CD4-positive, alpha-beta memory T cell (primary cell): ENCODE data around the gene PRPF6. TPM values are rescaled to one million over a fixed set of nuclear protein-coding genes. Genes with fewer than 3 reads are reported as not detected.

Source experiments
- CTCF ChIA-PET: fragments of 350-600 bp; sonication (Branson Sonifier 250); formaldehyde crosslinking; loops from one replicate; lab custom pipeline; 2021; ENCODE audit warnings: inconsistent platforms; ENCODE audit not compliant: partially characterized antibody; lab: Charles Lee
- POLR2A ChIA-PET: fragments of 350-600 bp; sonication (Branson Sonifier 250); formaldehyde crosslinking; loops from one replicate; lab custom pipeline; 2021; ENCODE audit not compliant: partially characterized antibody; lab: Charles Lee
- DNase-seq, 5 donors: peaks; one replicate each; pipeline versions ENCODE4 v3.0.0 to v3.0.0-alpha.2; 2020 to 2022; ENCODE audit warnings: mixed read lengths in 1 of 5
- H3K27ac ChIP-seq: one replicate; pipeline ENCODE4 v1.7.0; 2013; ENCODE audit warnings: low read depth, low read length
- H3K27me3 ChIP-seq: 2 replicates; pipeline ENCODE4 v1.7.0; 2013; ENCODE audit warnings: mild to moderate bottlenecking, low read length, moderate library complexity; ENCODE audit not compliant: insufficient read depth
- H3K36me3 ChIP-seq: 2 replicates; pipeline ENCODE4 v1.7.0; 2013; ENCODE audit warnings: mild to moderate bottlenecking, low read length, moderate library complexity; ENCODE audit not compliant: insufficient read depth
- H3K4me1 ChIP-seq: 2 replicates; pipeline ENCODE4 v1.7.0; 2013; ENCODE audit warnings: mild to moderate bottlenecking, low read length, moderate library complexity; ENCODE audit not compliant: insufficient read depth
- H3K4me3 ChIP-seq, 2 donors: one replicate each; pipeline ENCODE4 v1.7.0; 2013; ENCODE audit warnings: low read length in 2 of 2, mild to moderate bottlenecking in 1 of 2
- H3K9me3 ChIP-seq, 2 donors: one replicate each; pipeline ENCODE4 v1.7.0; 2013; ENCODE audit warnings: low read length in 2 of 2, control low read depth in 1 of 2; ENCODE audit not compliant: control insufficient read depth in 1 of 2
- H3K27ac Mint-ChIP-seq, 7 donors: one replicate each; pipeline ENCODE4 v1.8.0; 2020 to 2021; ENCODE audit warnings: mixed read lengths in 7 of 7, mild to moderate bottlenecking in 6 of 7, inconsistent platforms in 3 of 7, moderate library complexity in 3 of 7
- H3K27me3 Mint-ChIP-seq, 2 donors: one replicate each; pipeline ENCODE4 v1.8.0; 2020 to 2021; ENCODE audit warnings: mixed read lengths in 2 of 2
- H3K36me3 Mint-ChIP-seq, 2 donors: one replicate each; pipeline ENCODE4 v1.8.0; 2020 to 2021; ENCODE audit warnings: mixed read lengths in 2 of 2, inconsistent platforms in 1 of 2, mild to moderate bottlenecking in 1 of 2
- H3K4me1 Mint-ChIP-seq, 4 donors: one replicate each; pipeline ENCODE4 v1.8.0; 2020 to 2021; ENCODE audit warnings: mixed read lengths in 4 of 4, mild to moderate bottlenecking in 1 of 4
- H3K4me3 Mint-ChIP-seq, 8 donors: one replicate each; pipeline ENCODE4 v1.8.0; 2020 to 2021; ENCODE audit warnings: mixed read lengths in 8 of 8, mild to moderate bottlenecking in 7 of 8, moderate library complexity in 6 of 8, inconsistent platforms in 3 of 8
- H3K9me3 Mint-ChIP-seq, 8 donors: one replicate each; pipeline ENCODE4 v1.8.0; 2020 to 2021; ENCODE audit warnings: mixed read lengths in 8 of 8, mild to moderate bottlenecking in 5 of 8, inconsistent platforms in 3 of 8, moderate library complexity in 1 of 8
- intact Hi-C: fragments of 100-400 bp; cut with micrococcal nuclease; formaldehyde crosslinking; loops from one replicate; pipeline ENCODE4 v1.15.1; 2023
- polyA plus RNA-seq, 2 donors: library from polyadenylated mRNA; unstranded; fragments of 300-500 nt; fragmentation: Illumina TruSeq; gene quantifications; one replicate each; pipeline ENCODE4 v1.2.3, GENCODE V29; 2021
- total RNA-seq, 2 experiments: library from RNA; stranded (reverse); gene quantifications; one replicate each; pipeline ENCODE4 v1.2.3, GENCODE V29; 2021

Gene PRPF6
- total and polyA plus RNA-seq, 4 experiments from 2014 or later: 63.8 to 101 (median 87.5) TPM

- Histone ChIP-seq H3K4me3 (no peak overlapping the region), H3K27me3 (no peaks in the 10 kb centered on the region), H3K27ac (no peak overlapping the region), H3K4me1 (peaks cover 62% of the 10 kb centered on the region), H3K36me3 (no peaks in the 10 kb centered on the region), H3K9me3 (no peaks in the 10 kb centered on the region)
- peak in 1 of 5 donors; percentile 18 for DNase-seq
- no peaks in the 10 kb centered on the region for H3K27me3 Mint-ChIP-seq
- ChIA-PET CTCF (interaction anchor here (1.2 kb wide), 1 partner anchor 28 kb away, joined by 3 read pairs; no protein-coding TSS in a partner anchor), POLR2A (interaction anchor here (0.9 kb wide), 1 partner anchor 87 kb away, joined by 4 read pairs; the partner anchor contains the start of gene TPD52L2)
- intact Hi-C loops: no loop called here
- H3K36me3 Mint-ChIP-seq: peaks cover 0 to 11% of the 10 kb centered on the region in 2 donors
- no peak overlapping the region for H3K27ac Mint-ChIP-seq
- H3K4me3 Mint-ChIP-seq: no peak overlapping the region
- peaks cover 0 to 2% (median 0%) of the 10 kb centered on the region in 8 donors for H3K9me3 Mint-ChIP-seq
- peaks cover 31 to 71% (median 52%) of the 10 kb centered on the region in 4 donors for H3K4me1 Mint-ChIP-seq
Measured at GRCh38 chr20:63952210-63952535, 28.8 kb upstream of the PRPF6 start.

GRCh38 chr20:63952769-63953168 lies 28.2 kb upstream of the PRPF6 start:
- H3K27ac Mint-ChIP-seq: peak overlapping the region in 3 of 7 donors; percentile 36 to 72 (median 65)
- H3K27ac ChIP-seq: no peak overlapping the region
- no peaks in the 10 kb centered on the region for H3K9me3 ChIP-seq
- no peaks in the 10 kb centered on the region for H3K36me3 ChIP-seq
- no peak for DNase-seq
- POLR2A ChIA-PET: no interaction called here
- no peaks in the 10 kb centered on the region for H3K27me3 Mint-ChIP-seq
- peak overlapping the region in 2 of 8 donors; percentile 27 to 59 for H3K4me3 Mint-ChIP-seq
- H3K27me3 ChIP-seq: no peaks in the 10 kb centered on the region
- H3K4me1 ChIP-seq: peaks cover 62% of the 10 kb centered on the region
- no peak overlapping the region for H3K4me3 ChIP-seq
- CTCF ChIA-PET: interaction anchor here (1.2 kb wide), 1 partner anchor 28 kb away, joined by 3 read pairs; no protein-coding TSS in a partner anchor
- peaks cover 0 to 12% of the 10 kb centered on the region in 2 donors for H3K36me3 Mint-ChIP-seq
- H3K9me3 Mint-ChIP-seq: peaks cover 0 to 2% (median 0%) of the 10 kb centered on the region in 8 donors
- intact Hi-C loops: no loop called here
- H3K4me1 Mint-ChIP-seq: peaks cover 26 to 71% (median 49%) of the 10 kb centered on the region in 4 donors

- Mint-ChIP-seq H3K36me3 (peaks cover 0 to 6% of the 10 kb centered on the region in 2 donors), H3K4me1 (peaks cover 15 to 67% (median 38%) of the 10 kb centered on the region in 4 donors), H3K27me3 (no peaks in the 10 kb centered on the region), H3K9me3 (peaks cover 0 to 2% (median 0%) of the 10 kb centered on the region in 8 donors), H3K27ac (peak overlapping the region; percentile 42 to 89 (median 85)), H3K4me3 (peak overlapping the region; percentile 17 to 86 (median 72))
- intact Hi-C loops: loop anchor here (2.0 kb wide), 1 partner anchor 15 kb away; the partner anchor contains the start of gene ZNF512B
- H3K4me3 ChIP-seq: no peak overlapping the region
- no peaks in the 10 kb centered on the region for H3K27me3 ChIP-seq
- ChIA-PET CTCF (interaction anchor here (1.0 to 1.5 kb wide), 4 partner anchors 26 to 168 kb away, joined by 3 to 6 read pairs (median 4); partner anchors contain the start of genes PRPF6 and SAMD10), POLR2A (no interaction called here)
- peak in 1 of 5 donors; percentile 25 for DNase-seq
- H3K9me3 ChIP-seq: no peaks in the 10 kb centered on the region
- H3K36me3 ChIP-seq: no peaks in the 10 kb centered on the region
- H3K4me1 ChIP-seq: peaks cover 56% of the 10 kb centered on the region
- H3K27ac ChIP-seq: no peak overlapping the region
Measured at GRCh38 chr20:63953764-63954429, 27.0 kb upstream of the PRPF6 start.

GRCh38 chr20:63955281-63955826 lies 25.6 kb upstream of the PRPF6 start:
- CTCF ChIA-PET: interaction anchor here (1.0 to 1.5 kb wide), 4 partner anchors 24 to 170 kb away, joined by 3 to 6 read pairs (median 4); partner anchors contain the start of genes PRPF6 and SAMD10
- H3K4me3 Mint-ChIP-seq: peak overlapping the region; percentile 76 to 88 (median 82)

GRCh38 chr20:63955827-63956663 lies 24.9 kb upstream of the PRPF6 start, which contains the start of gene UCKL1:
Gene UCKL1, minus strand, starts transcription at chr20:63956416. Its CDS starts 44 bp downstream, at chr20:63956372.
- no peaks in the 10 kb centered on the region for H3K9me3 ChIP-seq
- no peaks in the 10 kb centered on the region for H3K27me3 Mint-ChIP-seq
- H3K4me3 ChIP-seq: peak within 1 kb of the TSS; percentile 34 to 79
- H3K27ac Mint-ChIP-seq: peak within 1 kb of the TSS; percentile 84 to 93 (median 87)
- H3K36me3 ChIP-seq: no peaks in the 10 kb centered on the region
- H3K4me3 Mint-ChIP-seq: peak within 1 kb of the TSS; percentile 77 to 88 (median 86)
- peaks cover 10 to 47% (median 29%) of the 10 kb centered on the region in 4 donors for H3K4me1 Mint-ChIP-seq
- intact Hi-C loops: loop anchor here (1.0 to 5.0 kb wide), 9 partner anchors 13 to 298 kb away; partner anchors contain the start of genes ARFRP1, DNAJC5, LIME1 and PRPF6
- H3K4me1 ChIP-seq: peaks cover 43% of the 10 kb centered on the region
- ChIA-PET POLR2A (interaction anchor here (0.6 to 4.5 kb wide), 26 partner anchors 9 to 435 kb away, joined by 3 to 31 read pairs (median 6); partner anchors contain the start of genes ARFRP1, DNAJC5, PCMTD2 and PPDPF), CTCF (interaction anchor here (0.8 to 2.0 kb wide), 5 partner anchors 24 to 419 kb away, joined by 3 to 10 read pairs (median 3); partner anchors contain the start of genes PRPF6, PTK6, SAMD10 and TPD52L2)
- peaks cover 0 to 6% of the 10 kb centered on the region in 2 donors for H3K36me3 Mint-ChIP-seq
- H3K27me3 ChIP-seq: no peaks in the 10 kb centered on the region
- H3K27ac ChIP-seq: peak within 1 kb of the TSS; percentile 87
- peak; percentile 90 to 94 (median 93) for DNase-seq
- peaks cover 0 to 2% (median 0%) of the 10 kb centered on the region in 8 donors for H3K9me3 Mint-ChIP-seq

More at GRCh38 chr20:63955281-63955826, 25.6 kb upstream of the PRPF6 start:
- H3K27ac ChIP-seq: peak overlapping the region; percentile 87
- intact Hi-C loops: loop anchor here (2.0 to 5.0 kb wide), 2 partner anchors 13 to 218 kb away; partner anchors contain the start of genes LIME1, SLC2A4RG and ZNF512B
- peak in 2 of 5 donors; percentile 28 to 60 for DNase-seq
- Mint-ChIP-seq H3K27ac (peak overlapping the region in 6 of 7 donors; percentile 47 to 85 (median 73)), H3K27me3 (no peaks in the 10 kb centered on the region), H3K4me1 (peaks cover 11 to 54% (median 29%) of the 10 kb centered on the region in 4 donors), H3K36me3 (peaks cover 0 to 6% of the 10 kb centered on the region in 2 donors), H3K9me3 (peaks cover 0 to 2% (median 0%) of the 10 kb centered on the region in 8 donors)
- H3K36me3 ChIP-seq: no peaks in the 10 kb centered on the region
- no peaks in the 10 kb centered on the region for H3K9me3 ChIP-seq
- H3K4me3 ChIP-seq: peak overlapping the region; percentile 34 to 79
- H3K27me3 ChIP-seq: no peaks in the 10 kb centered on the region
- peaks cover 43% of the 10 kb centered on the region for H3K4me1 ChIP-seq
- POLR2A ChIA-PET: interaction anchor here (0.9 to 4.5 kb wide), 13 partner anchors 12 to 297 kb away, joined by 3 to 31 read pairs (median 8); partner anchors contain the start of genes DNAJC5, PRPF6, RTEL1 and SAMD10

- Mint-ChIP-seq H3K27me3 (no peaks in the 10 kb centered on the region), H3K27ac (peak overlapping the region; percentile 53 to 93 (median 84)), H3K4me1 (peaks cover 10 to 44% (median 29%) of the 10 kb centered on the region in 4 donors), H3K9me3 (peaks cover 0 to 2% (median 0%) of the 10 kb centered on the region in 8 donors), H3K36me3 (peaks cover 0 to 12% of the 10 kb centered on the region in 2 donors), H3K4me3 (peak overlapping the region; percentile 75 to 88 (median 84))
- Histone ChIP-seq H3K4me3 (peak overlapping the region in 1 of 2 donors; percentile 48), H3K27ac (peak overlapping the region; percentile 62), H3K27me3 (no peaks in the 10 kb centered on the region), H3K9me3 (no peaks in the 10 kb centered on the region), H3K36me3 (no peaks in the 10 kb centered on the region), H3K4me1 (peaks cover 43% of the 10 kb centered on the region)
- intact Hi-C loops: loop anchor here (1.0 to 5.0 kb wide), 8 partner anchors 25 to 298 kb away; partner anchors contain the start of genes ARFRP1, DNAJC5, LIME1 and PRPF6
- DNase-seq: no peak
- ChIA-PET POLR2A (interaction anchor here (0.6 to 4.5 kb wide), 27 partner anchors 10 to 436 kb away, joined by 3 to 31 read pairs (median 5); partner anchors contain the start of genes ARFRP1, DNAJC5, PCMTD2 and PPDPF), CTCF (interaction anchor here (0.8 to 2.0 kb wide), 5 partner anchors 24 to 419 kb away, joined by 3 to 10 read pairs (median 3); partner anchors contain the start of genes PRPF6, PTK6, SAMD10 and TPD52L2)
Measured at GRCh38 chr20:63956664-63957003, 24.3 kb upstream of the PRPF6 start.
